Skeletal muscle satellite cell (primary cell): ENCODE results near the gene PDZD2.

Experiments
- H3K27me3 ChIP-seq: 2 replicates; pipeline ENCODE4 v1.7.0; 2013; ENCODE audit warnings: low read length; ENCODE audit not compliant: control insufficient read depth, insufficient read depth
- H3K36me3 ChIP-seq: 2 replicates; pipeline ENCODE4 v1.7.0; 2013; ENCODE audit warnings: mild to moderate bottlenecking, control low read depth, low read length; ENCODE audit not compliant: insufficient read depth
- H3K4me1 ChIP-seq: 2 replicates; pipeline ENCODE4 v1.7.0; 2013; ENCODE audit warnings: low read length; ENCODE audit not compliant: control insufficient read depth, insufficient read depth
- H3K4me2 ChIP-seq: 2 replicates; pipeline ENCODE4 v1.7.0; 2013; ENCODE audit warnings: mild to moderate bottlenecking, low read length
- H3K4me3 ChIP-seq: 2 replicates; pipeline ENCODE4 v1.7.0; 2013; ENCODE audit warnings: low read length
- H3K9ac ChIP-seq: 2 replicates; pipeline ENCODE4 v1.7.0; 2013; ENCODE audit warnings: mild to moderate bottlenecking, low read depth, low read length, moderate library complexity
- H3K9me3 ChIP-seq: replicated peaks from 2 replicates; pipeline ENCODE4 v1.7.0; 2013; ENCODE audit warnings: mild to moderate bottlenecking, control low read depth, low read length

PDZD2 gene

DNA sequence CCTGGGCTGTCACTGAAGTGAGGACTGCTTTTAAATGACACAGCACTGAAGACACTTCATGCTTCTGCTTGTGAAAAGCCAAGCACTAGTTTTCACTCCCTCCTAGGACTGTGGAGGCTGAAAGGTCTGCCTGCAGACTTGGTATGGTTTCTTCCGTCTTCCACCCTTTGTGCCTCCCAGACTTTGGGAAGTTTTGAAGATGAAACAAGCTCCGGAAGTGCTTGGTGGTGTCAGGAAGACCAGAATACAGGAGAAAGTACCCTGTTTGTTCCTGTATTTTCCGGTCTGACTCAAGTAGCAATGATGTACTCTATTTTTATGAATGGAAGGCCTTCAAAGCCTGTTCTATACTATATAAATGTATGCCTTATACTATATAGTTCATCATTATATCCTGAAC lies 222.7 kb downstream of the PDZD2 start:
- Histone ChIP-seq H3K4me1 (no peaks in the 10 kb centered on the region), H3K27me3 (peaks cover 17% of the 10 kb centered on the region), H3K36me3 (no peaks in the 10 kb centered on the region), H3K9me3 (peaks cover 7% of the 10 kb centered on the region), H3K4me3 (no peak overlapping the region), H3K9ac (no peak overlapping the region), H3K4me2 (no peak overlapping the region)

DNA sequence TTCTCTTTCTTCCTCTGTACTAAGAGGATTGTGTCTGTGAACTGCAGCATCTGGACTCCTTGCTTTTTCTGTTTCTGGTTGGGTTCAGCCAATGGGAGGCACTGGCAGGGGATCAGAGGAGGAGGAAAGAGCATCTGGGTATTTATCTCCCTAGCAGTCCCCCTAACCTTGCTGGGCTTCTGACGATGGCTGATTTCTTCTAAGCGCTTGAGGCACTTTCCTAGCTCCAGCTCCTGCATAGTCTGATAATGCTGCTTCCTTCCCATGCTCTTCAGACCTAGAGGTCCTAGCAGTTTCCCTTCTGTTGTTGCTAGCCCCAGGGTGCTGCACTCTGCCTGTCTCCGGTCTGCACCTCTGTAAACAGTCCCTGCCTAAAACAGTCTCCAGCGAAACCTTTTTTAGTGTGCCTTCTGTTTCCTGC lies 225.1 kb downstream of the PDZD2 start:
- no peak overlapping the region for H3K9ac ChIP-seq

DNA sequence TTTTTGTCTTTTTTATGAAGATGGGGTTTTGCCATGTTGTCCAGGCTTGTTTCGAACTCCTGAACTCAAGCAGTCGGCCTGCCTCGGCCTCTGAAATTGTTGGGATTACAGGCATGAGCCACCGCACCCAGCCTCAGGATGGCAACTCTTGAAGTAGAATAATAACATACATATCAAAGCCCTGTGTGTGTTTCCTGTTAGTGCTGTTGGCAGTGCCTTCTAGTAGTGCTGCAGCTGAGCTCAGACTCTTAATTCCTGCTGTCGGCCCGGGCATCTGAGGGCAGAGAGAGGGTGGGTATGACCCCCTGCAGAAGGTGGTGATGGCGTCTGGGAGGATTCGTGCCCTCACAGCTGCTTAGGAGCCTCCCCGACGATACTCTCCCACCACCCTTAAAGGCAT lies 227.2 kb downstream of the PDZD2 start:
- Histone ChIP-seq H3K4me1 (no peaks in the 10 kb centered on the region), H3K27me3 (peaks cover 42% of the 10 kb centered on the region), H3K36me3 (no peaks in the 10 kb centered on the region), H3K4me2 (no peak overlapping the region), H3K9me3 (no peaks in the 10 kb centered on the region), H3K4me3 (no peak overlapping the region), H3K9ac (no peak overlapping the region)

More for the DNA sequence above, 225.1 kb downstream of the PDZD2 start:
- Histone ChIP-seq H3K4me1 (no peaks in the 10 kb centered on the region), H3K9me3 (peaks cover 5% of the 10 kb centered on the region), H3K4me3 (no peak overlapping the region), H3K27me3 (peaks cover 28% of the 10 kb centered on the region), H3K36me3 (no peaks in the 10 kb centered on the region), H3K4me2 (no peak overlapping the region)

DNA sequence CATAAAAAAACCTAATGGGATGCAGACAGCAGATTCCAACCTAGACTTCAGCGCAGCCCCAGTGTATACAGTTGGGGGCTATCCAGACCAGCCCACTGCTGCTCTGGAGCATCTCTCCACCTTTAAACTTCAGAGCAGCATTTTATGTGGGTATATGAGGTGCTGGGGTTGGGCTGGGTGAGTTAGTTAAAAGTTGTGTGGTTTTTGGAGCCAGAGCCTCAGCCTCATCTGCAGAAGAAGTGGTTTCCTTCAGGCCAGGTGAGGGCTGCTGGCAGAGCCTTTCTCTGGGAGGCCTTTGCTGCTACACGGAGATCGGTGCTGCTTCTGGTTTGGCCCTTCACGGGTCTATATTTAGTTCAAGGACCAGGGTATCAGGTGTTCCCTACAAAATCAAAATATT lies 228.3 kb downstream of the PDZD2 start:
- H3K9ac ChIP-seq = no peak overlapping the region
- no peak overlapping the region for H3K4me2 ChIP-seq
- no peaks in the 10 kb centered on the region for H3K4me1 ChIP-seq
- H3K4me3 ChIP-seq = no peak overlapping the region
- no peaks in the 10 kb centered on the region for H3K36me3 ChIP-seq
- H3K27me3 ChIP-seq = peaks cover 46% of the 10 kb centered on the region
- no peaks in the 10 kb centered on the region for H3K9me3 ChIP-seq

DNA sequence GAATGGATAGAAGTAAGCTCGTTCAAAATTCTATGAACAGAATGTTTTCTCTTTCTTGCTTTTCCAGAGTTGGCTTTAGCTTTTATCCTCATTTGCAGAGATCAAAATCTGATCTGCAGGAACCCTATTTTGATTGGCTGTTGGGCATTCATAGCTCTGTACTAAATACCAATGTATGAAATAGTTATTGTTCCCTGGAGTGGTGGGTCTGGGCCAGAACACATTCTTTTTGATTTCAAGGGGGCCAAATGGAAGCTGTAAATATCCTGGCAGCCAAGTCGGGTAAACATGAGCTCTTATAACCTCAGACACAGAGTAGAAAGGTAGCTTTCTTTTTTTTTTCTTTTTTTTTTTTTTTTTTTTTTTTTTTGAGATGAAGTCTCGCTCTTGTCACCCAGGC lies 241.5 kb downstream of the PDZD2 start:
- H3K36me3 ChIP-seq = no peaks in the 10 kb centered on the region
- no peak overlapping the region for H3K4me3 ChIP-seq
- H3K4me1 ChIP-seq = no peaks in the 10 kb centered on the region
- no peaks in the 10 kb centered on the region for H3K9me3 ChIP-seq
- H3K27me3 ChIP-seq = peaks cover 7% of the 10 kb centered on the region
- H3K9ac ChIP-seq = no peak overlapping the region
- H3K4me2 ChIP-seq = no peak overlapping the region

DNA sequence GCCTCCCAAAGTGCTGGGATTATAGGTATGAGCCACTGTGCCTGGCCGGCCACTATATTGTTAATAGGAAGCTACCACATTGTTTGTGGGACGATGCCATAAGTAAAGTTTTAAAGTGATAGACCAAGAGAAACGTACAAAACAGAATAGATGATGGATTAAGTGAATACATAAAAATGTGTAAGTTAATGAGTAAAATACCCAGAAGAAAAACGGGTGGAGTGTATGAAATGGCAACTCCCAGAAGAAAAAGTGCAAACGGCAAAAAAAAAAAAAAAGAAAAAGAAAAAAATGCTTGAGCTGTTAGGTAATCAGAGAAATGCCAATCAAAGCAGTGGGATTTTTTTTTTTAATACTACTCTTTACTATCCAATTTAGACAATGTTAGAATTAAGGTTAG lies 246.0 kb downstream of the PDZD2 start:
- no peaks in the 10 kb centered on the region for H3K4me1 ChIP-seq
- H3K4me2 ChIP-seq = no peak overlapping the region
- H3K4me3 ChIP-seq = no peak overlapping the region
- H3K9me3 ChIP-seq = no peaks in the 10 kb centered on the region
- H3K36me3 ChIP-seq = no peaks in the 10 kb centered on the region
- H3K9ac ChIP-seq = no peak overlapping the region
- peaks cover 24% of the 10 kb centered on the region for H3K27me3 ChIP-seq

DNA sequence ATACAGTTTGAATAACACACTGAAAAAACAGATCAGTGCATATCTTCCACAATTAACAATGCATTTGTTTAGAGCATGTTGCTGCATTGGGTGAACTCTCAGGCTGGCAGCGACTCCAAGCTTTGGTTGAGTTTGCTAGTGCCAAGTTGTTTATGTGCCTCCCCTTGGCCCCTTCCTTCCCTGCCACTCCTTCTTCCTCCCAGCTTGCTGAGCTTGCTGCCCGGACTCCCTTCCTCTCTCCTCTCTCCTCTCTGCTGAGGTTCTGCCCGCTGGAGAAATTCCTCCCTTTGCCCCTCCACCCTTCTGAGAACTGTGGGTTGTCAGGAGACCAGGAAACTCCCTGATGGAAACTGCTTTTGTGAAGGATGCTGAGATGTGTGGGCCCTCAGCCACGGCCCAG lies 247.3 kb downstream of the PDZD2 start:
- Histone ChIP-seq H3K27me3 (peaks cover 28% of the 10 kb centered on the region), H3K36me3 (no peaks in the 10 kb centered on the region), H3K4me3 (no peak overlapping the region), H3K4me2 (no peak overlapping the region), H3K9ac (no peak overlapping the region), H3K9me3 (no peaks in the 10 kb centered on the region), H3K4me1 (no peaks in the 10 kb centered on the region)

DNA sequence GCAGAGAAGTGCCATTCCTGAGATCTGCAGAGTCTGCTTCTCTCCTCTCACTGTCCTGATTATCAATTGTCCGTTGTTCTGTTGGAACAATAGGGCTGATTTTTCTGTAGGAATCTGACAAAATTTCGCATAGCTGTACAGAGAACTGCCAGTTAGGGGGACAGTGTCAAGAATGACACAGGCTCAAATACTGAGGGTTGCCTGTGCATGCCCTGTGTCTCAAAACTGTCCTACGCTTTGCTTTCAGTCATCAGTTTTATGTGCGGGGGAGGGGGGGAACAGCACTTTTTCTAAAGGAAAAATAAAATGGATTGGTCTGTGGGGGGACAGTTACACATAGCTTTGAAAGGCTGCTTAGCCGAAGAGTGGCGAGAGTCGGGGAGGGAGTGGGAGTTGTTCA lies 248.6 kb downstream of the PDZD2 start:
- H3K36me3 ChIP-seq = no peaks in the 10 kb centered on the region
- H3K27me3 ChIP-seq = peaks cover 28% of the 10 kb centered on the region
- no peak overlapping the region for H3K4me3 ChIP-seq
- H3K4me1 ChIP-seq = no peaks in the 10 kb centered on the region
- no peak overlapping the region for H3K9ac ChIP-seq
- no peaks in the 10 kb centered on the region for H3K9me3 ChIP-seq
- H3K4me2 ChIP-seq = no peak overlapping the region

DNA sequence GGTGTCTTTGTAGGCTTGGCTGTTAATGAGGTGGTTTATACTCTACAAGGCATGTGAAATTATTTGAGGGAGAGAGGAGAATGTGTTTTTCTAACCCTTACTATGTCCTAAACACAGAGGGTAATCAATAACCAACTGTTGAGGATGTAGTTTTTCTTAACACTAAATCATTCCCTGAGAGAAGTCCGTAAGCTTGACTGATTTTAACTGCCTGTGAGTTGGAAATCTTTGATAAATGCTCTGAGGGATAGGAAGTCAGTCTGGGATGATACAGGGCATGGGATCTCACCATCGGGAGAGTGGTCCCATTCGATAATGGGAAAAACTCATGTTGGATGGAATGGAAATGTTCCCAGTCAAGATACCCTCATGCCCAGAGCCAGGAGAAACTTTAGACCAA lies 249.6 kb downstream of the PDZD2 start:
- H3K27me3 ChIP-seq = peaks cover 28% of the 10 kb centered on the region
- H3K9me3 ChIP-seq = no peaks in the 10 kb centered on the region
- H3K36me3 ChIP-seq = no peaks in the 10 kb centered on the region
- H3K4me2 ChIP-seq = no peak overlapping the region
- H3K9ac ChIP-seq = no peak overlapping the region
- no peaks in the 10 kb centered on the region for H3K4me1 ChIP-seq
- H3K4me3 ChIP-seq = no peak overlapping the region

DNA sequence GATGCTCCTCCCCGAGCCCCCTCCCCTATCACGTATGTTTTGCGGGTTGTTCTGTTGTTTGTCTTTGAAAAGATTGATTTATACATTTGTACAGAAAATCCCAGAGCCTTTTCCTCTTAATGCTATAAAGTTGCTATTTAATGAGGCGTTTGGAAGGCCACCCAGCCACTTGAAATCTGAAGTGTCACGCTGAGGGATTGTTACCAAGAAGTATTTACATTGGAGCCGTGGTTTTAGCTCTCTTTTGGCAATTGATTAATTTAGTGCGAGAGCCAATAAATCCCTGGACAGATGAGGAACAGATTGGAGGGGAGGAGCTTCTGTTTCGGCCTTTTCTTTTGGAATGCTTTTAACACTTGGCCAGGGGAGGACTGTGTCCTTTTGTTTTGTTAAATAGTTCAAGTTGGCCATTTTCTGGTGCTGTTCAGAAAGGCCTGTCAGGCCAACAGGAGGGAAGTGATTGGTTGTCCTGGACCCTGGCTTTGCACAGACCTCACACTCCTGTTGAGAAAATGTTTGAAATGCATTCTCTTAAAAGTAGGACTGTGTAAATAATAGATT lies 250.2 kb downstream of the PDZD2 start:
- no peak overlapping the region for H3K9ac ChIP-seq
- no peak overlapping the region for H3K4me3 ChIP-seq
- H3K9me3 ChIP-seq = no peaks in the 10 kb centered on the region
- no peak overlapping the region for H3K4me2 ChIP-seq
- H3K4me1 ChIP-seq = no peaks in the 10 kb centered on the region
- no peaks in the 10 kb centered on the region for H3K36me3 ChIP-seq
- H3K27me3 ChIP-seq = peaks cover 28% of the 10 kb centered on the region

DNA sequence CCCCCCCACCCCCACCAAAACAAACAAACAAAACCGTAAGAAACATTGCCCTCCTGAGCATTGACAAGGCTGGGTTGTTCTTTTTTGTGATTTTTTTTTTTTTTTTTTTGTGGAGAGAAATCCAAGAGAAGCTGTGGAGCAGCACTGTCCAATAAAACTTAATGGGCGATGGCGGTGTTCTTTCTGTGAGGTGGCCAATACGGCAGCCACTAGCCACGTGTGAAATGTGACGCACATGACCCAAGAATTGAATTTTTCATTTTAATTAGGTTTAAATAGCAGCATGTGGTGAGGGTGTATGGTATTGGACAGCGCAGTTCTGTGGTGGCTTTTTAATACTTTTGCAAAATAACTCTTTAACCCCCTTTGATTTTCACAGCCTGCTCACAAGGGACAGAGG lies 251.1 kb downstream of the PDZD2 start:
- Histone ChIP-seq H3K27me3 (peaks cover 24% of the 10 kb centered on the region), H3K9me3 (no peaks in the 10 kb centered on the region), H3K36me3 (no peaks in the 10 kb centered on the region), H3K4me1 (no peaks in the 10 kb centered on the region), H3K4me3 (no peak overlapping the region), H3K4me2 (no peak overlapping the region), H3K9ac (no peak overlapping the region)

DNA sequence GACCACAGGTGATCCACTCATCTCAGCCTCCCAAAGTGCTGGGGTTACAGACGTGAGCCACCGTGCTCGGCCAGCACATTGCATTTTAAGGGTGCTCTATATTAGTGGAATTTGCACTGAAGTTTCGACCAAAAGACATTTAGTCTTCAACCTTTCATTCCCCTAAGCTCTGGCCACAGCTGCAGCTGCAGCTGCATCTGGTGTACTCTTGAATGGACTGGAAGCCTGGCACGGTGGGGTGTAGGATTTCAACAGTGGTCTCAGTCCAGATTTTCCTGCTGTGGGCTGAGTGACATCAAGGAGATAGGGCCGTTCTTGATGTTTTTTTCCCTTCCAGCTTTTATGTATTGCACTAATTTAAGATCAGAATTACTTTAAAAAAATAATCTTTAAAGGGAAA lies 255.2 kb downstream of the PDZD2 start:
- Histone ChIP-seq H3K4me1 (no peaks in the 10 kb centered on the region), H3K27me3 (peaks cover 31% of the 10 kb centered on the region), H3K4me3 (no peak overlapping the region), H3K4me2 (no peak overlapping the region), H3K9ac (no peak overlapping the region), H3K36me3 (no peaks in the 10 kb centered on the region), H3K9me3 (no peaks in the 10 kb centered on the region)
